IMR-90 (cell line): ENCODE measurements around the gene MAVS. TPM values are rescaled to one million over a fixed set of nuclear protein-coding genes. Genes with fewer than 3 reads are reported as not detected.

ENCODE experiments used
- ATAC-seq: fragments of 200-7000 bp; cut with Tn5 transposase; 2 replicates; pipeline ENCODE4 v1.9.1; 2020; ENCODE audit warnings: low read depth, mild to moderate bottlenecking, moderate library complexity
- BruUV-seq: library from RNA; stranded (reverse); fragments of 400-500 nt; replicated peaks from 2 replicates; lab custom pipeline; 2021; lab: Mats Ljungman, UMichigan
- CTCF ChIA-PET: fragments of 300-600 bp; formaldehyde crosslinking; extraction: SDS; loops from one replicate; lab custom pipeline; 2021; ENCODE audit warnings: antibody characterized with exemption; lab: Yijun Ruan, JAX
- POLR2A ChIA-PET: fragments of 300-600 bp; sonication (Branson Sonifier 250); formaldehyde crosslinking; loops from one replicate; lab custom pipeline; 2022; ENCODE audit warnings: antibody characterized with exemption; ENCODE audit not compliant: unreplicated experiment; lab: Charles Lee
- DNase-seq: peaks from one replicate; pipeline ENCODE4 v3.0.0; 2013
- H2AFZ ChIP-seq: replicated peaks from 2 replicates; pipeline ENCODE3; 2013; ENCODE audit warnings: low read length, mild to moderate bottlenecking; ENCODE audit not compliant: poor library complexity
- H2AK5ac ChIP-seq: 2 replicates; pipeline ENCODE4 v1.6.1; 2013; ENCODE audit warnings: low read depth, low read length, inconsistent platforms
- H2AK9ac ChIP-seq: replicated peaks from 2 replicates; pipeline ENCODE3; 2013; ENCODE audit warnings: mild to moderate bottlenecking, low read depth, low read length, moderate library complexity; ENCODE audit not compliant: poor library complexity
- H2BK120ac ChIP-seq: 2 replicates; pipeline ENCODE4 v1.6.1; 2013; ENCODE audit warnings: low read depth, low read length, inconsistent platforms
- H2BK15ac ChIP-seq: 3 replicates; pipeline ENCODE4 v1.6.1; 2013; ENCODE audit warnings: low read depth, low read length, inconsistent platforms
- H2BK20ac ChIP-seq: 2 replicates; pipeline ENCODE4 v1.6.1; 2013; ENCODE audit warnings: low read depth, mild to moderate bottlenecking, inconsistent platforms, low read length, moderate library complexity
- H2BK5ac ChIP-seq: 2 replicates; pipeline ENCODE4 v1.6.1; 2013; ENCODE audit warnings: mild to moderate bottlenecking, low read depth, low read length, inconsistent platforms; ENCODE audit not compliant: poor library complexity, severe bottlenecking
- H3K14ac ChIP-seq: replicated peaks from 2 replicates; pipeline ENCODE4 v1.6.1; 2013; ENCODE audit warnings: low read depth, low read length, inconsistent platforms
- H3K18ac ChIP-seq: 2 replicates; pipeline ENCODE4 v1.6.1; 2013; ENCODE audit warnings: low read depth, low read length, control low read depth
- H3K23ac ChIP-seq: 2 replicates; pipeline ENCODE4 v1.6.1; 2013; ENCODE audit warnings: low read depth, low read length, inconsistent platforms
- H3K27ac ChIP-seq: 2 replicates; pipeline ENCODE4 v1.5.1; 2013; ENCODE audit warnings: mild to moderate bottlenecking, control low read depth, low read length; ENCODE audit not compliant: insufficient read depth
- H3K27me3 ChIP-seq: 2 replicates; pipeline ENCODE4 v1.6.1; 2013; ENCODE audit warnings: low read length; ENCODE audit not compliant: control insufficient read depth, insufficient read depth
- H3K36me3 ChIP-seq: 2 replicates; pipeline ENCODE4 v1.6.1; 2013; ENCODE audit warnings: low read length, mixed read lengths; ENCODE audit not compliant: control insufficient read depth, insufficient read depth
- H3K4ac ChIP-seq: 2 replicates; pipeline ENCODE4 v1.6.1; 2013; ENCODE audit warnings: low read depth, low read length, inconsistent platforms
- H3K4me1 ChIP-seq: 2 replicates; pipeline ENCODE4 v1.6.1; 2013; ENCODE audit warnings: low read length, mixed read lengths; ENCODE audit not compliant: control insufficient read depth, insufficient read depth
- H3K4me2 ChIP-seq: 2 replicates; pipeline ENCODE4 v1.6.1; 2013; ENCODE audit warnings: low read depth, mild to moderate bottlenecking, control low read depth, low read length, moderate library complexity
- H3K4me3 ChIP-seq: 2 replicates; pipeline ENCODE4 v1.5.1; 2013; ENCODE audit warnings: low read depth, mild to moderate bottlenecking, control low read depth, low read length, moderate library complexity; ENCODE audit not compliant: insufficient read depth
- H3K56ac ChIP-seq: 2 replicates; pipeline ENCODE4 v1.6.1; 2013; ENCODE audit warnings: low read length, inconsistent platforms; ENCODE audit not compliant: insufficient read depth; ENCODE audit errors: extremely low read depth
- H3K79me1 ChIP-seq, 2 experiments: 2 replicates each; pipeline ENCODE4 v1.6.1; 2013; ENCODE audit warnings: low read length in 2 of 2, inconsistent platforms in 1 of 2, low read depth in 1 of 2
- H3K9ac ChIP-seq: 2 replicates; pipeline ENCODE4 v1.6.1; 2013; ENCODE audit warnings: low read depth, low read length, control low read depth
- H3K9me1 ChIP-seq: 2 replicates; pipeline ENCODE4 v1.6.1; 2013; ENCODE audit warnings: low read length, inconsistent platforms; ENCODE audit not compliant: insufficient read depth
- H3K9me3 ChIP-seq: 2 replicates; pipeline ENCODE4 v1.6.1; 2013; ENCODE audit warnings: low read length; ENCODE audit not compliant: control insufficient read depth, insufficient read depth
- H4K20me1 ChIP-seq: 2 replicates; pipeline ENCODE4 v1.6.1; 2013; ENCODE audit warnings: low read length, inconsistent platforms; ENCODE audit not compliant: insufficient read depth
- H4K5ac ChIP-seq: 2 replicates; pipeline ENCODE4 v1.6.1; 2013; ENCODE audit warnings: mild to moderate bottlenecking, low read depth, low read length, control low read depth
- H4K8ac ChIP-seq, 2 experiments: 2 replicates each; pipeline ENCODE4 v1.6.1; 2013; ENCODE audit warnings: low read depth in 2 of 2, low read length in 2 of 2, control low read depth in 1 of 2, inconsistent platforms in 1 of 2
- H4K91ac ChIP-seq: 2 replicates; pipeline ENCODE4 v1.6.1; 2013; ENCODE audit warnings: low read depth, low read length, inconsistent platforms; ENCODE audit not compliant: insufficient read depth
- RAD21 ChIP-seq: IDR thresholded peaks from 2 replicates; pipeline ENCODE4 v1.6.1; 2012; ENCODE audit warnings: low read length, improper control_type of control experiment
- RFX5 ChIP-seq: IDR thresholded peaks from 2 replicates; pipeline ENCODE4 v1.8.0; 2012; ENCODE audit warnings: low read depth, mild to moderate bottlenecking, low read length, moderate library complexity
- WGBS, 2 experiments: methylation state at CpG; one replicate each; pipeline versions ENCODE4 v1.1.5 to v1.1.7; 2013; ENCODE audit warnings: missing lambda C conversion rate in 2 of 2; ENCODE audit not compliant: insufficient read length in 1 of 2; ENCODE audit errors: extremely low coverage in 2 of 2; 5-methylcytosine and 5-hydroxymethylcytosine counted together
- dilution Hi-C: fragments of 300-500 bp; cut with HindIII; formaldehyde crosslinking; loops from one replicate; pipeline ENCODE4 v1.14.3; 2018; ENCODE audit warnings: low sequenced_read_pairs; ENCODE audit not compliant: unreplicated experiment
- in situ Hi-C: fragments of 300-500 bp; cut with MboI; formaldehyde crosslinking; loops from 3 replicates; pipeline ENCODE4 v1.14.3; 2019; ENCODE audit warnings: low sequenced_read_pairs, inconsistent platforms, mixed read lengths
- intact Hi-C: fragments of 100-400 bp; cut with micrococcal nuclease; formaldehyde crosslinking; loops from 2 replicates; pipeline ENCODE4 v1.10.0; 2022
- polyA plus RNA-seq, 3 experiments: library from polyadenylated mRNA; depleted of rRNA; stranded (reverse); fragments of >200 nt; gene quantifications; 2 replicates each; pipeline ENCODE4 v1.2.3, GENCODE V29; 2012; ENCODE audit warnings: low replicate concordance in 1 of 3
- total RNA-seq: library from RNA; depleted of rRNA; stranded (reverse); fragments of >200 nt; gene quantifications from 2 replicates; pipeline ENCODE4 v1.2.3, GENCODE V29; 2012
- TF ChIP-seq, protein P1 (sequence below): conservative IDR thresholded peaks from 2 replicates; pipeline ENCODE4 v1.5.1; 2012; ENCODE audit warnings: mild to moderate bottlenecking, low read depth, low read length, improper control_type of control experiment

MAVS gene
- total and polyA plus RNA-seq, 2 of the 4 experiments (the other 2 are of a cell fraction): 10.4 to 15.6 TPM

DNA sequence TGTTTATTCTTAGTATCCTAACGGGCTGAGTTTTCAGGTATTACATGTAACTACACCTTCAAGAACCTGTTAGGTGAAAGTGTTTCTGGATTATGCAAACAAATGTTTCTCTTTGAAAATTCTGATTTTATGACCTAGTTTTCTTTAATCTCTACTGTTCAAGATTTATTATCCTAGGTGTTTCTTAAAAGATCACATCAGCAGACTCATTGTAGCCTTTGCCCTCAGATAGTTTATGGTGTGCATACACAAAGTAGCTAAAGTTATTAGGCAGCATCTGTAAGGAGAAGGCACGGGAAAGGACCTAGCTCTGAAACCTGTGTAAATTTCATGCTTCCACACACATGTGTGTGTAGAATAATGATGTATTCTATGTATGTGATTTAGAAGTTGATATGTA lies 64.2 kb downstream of the MAVS start:
- Histone ChIP-seq H4K20me1 (peaks cover 75% of the 10 kb centered on the region), H3K23ac (no peak overlapping the region), H2BK120ac (no peak overlapping the region), H3K4me1 (no peaks in the 10 kb centered on the region), H2AK9ac (no peak overlapping the region), H2BK5ac (no peak overlapping the region), H3K9me1 (peaks cover 12% of the 10 kb centered on the region), H4K91ac (no peak overlapping the region), H3K56ac (no peak overlapping the region), H3K9ac (no peak overlapping the region), H2AK5ac (no peak overlapping the region), H4K5ac (no peak overlapping the region), H3K14ac (no peak overlapping the region), H3K27me3 (no peaks in the 10 kb centered on the region), H3K27ac (no peak overlapping the region), H3K4me3 (no peak overlapping the region), H3K4me2 (no peak overlapping the region), H2BK15ac (no peak overlapping the region), H3K36me3 (peaks cover 42% of the 10 kb centered on the region), H3K79me1 (peaks cover 27 to 59% of the 10 kb centered on the region in 2 experiments), H3K9me3 (no peaks in the 10 kb centered on the region), H3K18ac (no peak overlapping the region), H2BK20ac (no peak overlapping the region), H3K4ac (no peak overlapping the region), H4K8ac (no peak overlapping the region), H2AFZ (no peak overlapping the region)
- in situ Hi-C loops (no loop called here), intact Hi-C loops (no loop called here), dilution Hi-C loops (no loop called here)
- ChIA-PET POLR2A (no interaction called here), CTCF (no interaction called here)
- BruUV-seq: no TSS peak
- TF ChIP-seq RFX5 (no peak), RAD21 (no peak)
- TF ChIP-seq, protein P1, sequence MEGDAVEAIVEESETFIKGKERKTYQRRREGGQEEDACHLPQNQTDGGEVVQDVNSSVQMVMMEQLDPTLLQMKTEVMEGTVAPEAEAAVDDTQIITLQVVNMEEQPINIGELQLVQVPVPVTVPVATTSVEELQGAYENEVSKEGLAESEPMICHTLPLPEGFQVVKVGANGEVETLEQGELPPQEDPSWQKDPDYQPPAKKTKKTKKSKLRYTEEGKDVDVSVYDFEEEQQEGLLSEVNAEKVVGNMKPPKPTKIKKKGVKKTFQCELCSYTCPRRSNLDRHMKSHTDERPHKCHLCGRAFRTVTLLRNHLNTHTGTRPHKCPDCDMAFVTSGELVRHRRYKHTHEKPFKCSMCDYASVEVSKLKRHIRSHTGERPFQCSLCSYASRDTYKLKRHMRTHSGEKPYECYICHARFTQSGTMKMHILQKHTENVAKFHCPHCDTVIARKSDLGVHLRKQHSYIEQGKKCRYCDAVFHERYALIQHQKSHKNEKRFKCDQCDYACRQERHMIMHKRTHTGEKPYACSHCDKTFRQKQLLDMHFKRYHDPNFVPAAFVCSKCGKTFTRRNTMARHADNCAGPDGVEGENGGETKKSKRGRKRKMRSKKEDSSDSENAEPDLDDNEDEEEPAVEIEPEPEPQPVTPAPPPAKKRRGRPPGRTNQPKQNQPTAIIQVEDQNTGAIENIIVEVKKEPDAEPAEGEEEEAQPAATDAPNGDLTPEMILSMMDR: no peak
- WGBS, 2 experiments: no CpG with 5 or more reads among the region's 2 CpGs
- DNase-seq (no peak), ATAC-seq (no peak)
